HepG2 (cell line): ENCODE data around the gene EXOSC6. TPM values are rescaled to one million over a fixed set of nuclear protein-coding genes. Genes with fewer than 3 reads are reported as not detected.

Experiments
- ATRX ChIP-seq: sonication (generic); formaldehyde crosslinking; IDR thresholded peaks from 2 replicates; pipeline ENCODE4 v1.4.0; 2020; ENCODE audit warnings: missing genetic modification reagents, borderline replicate concordance
- BHLHE40 ChIP-seq: IDR thresholded peaks from 2 replicates; pipeline ENCODE4 v1.6.1; 2011; ENCODE audit warnings: low read length, improper control_type of control experiment
- CREM ChIP-seq, 2 experiments: sonication (generic) in 1 of 2; formaldehyde crosslinking in 1 of 2; IDR thresholded peaks; 2 replicates each; pipeline versions ENCODE4 v1.4.0 to v1.6.1; 2016 to 2020; ENCODE audit warnings: antibody characterized with exemption in 1 of 2, mild to moderate bottlenecking in 1 of 2, missing genetic modification reagents in 1 of 2
- GFI1 ChIP-seq: sonication (generic); formaldehyde crosslinking; IDR thresholded peaks from 2 replicates; pipeline ENCODE4 v1.5.0; 2020; ENCODE audit warnings: missing genetic modification reagents, mild to moderate bottlenecking, borderline replicate concordance
- KDM5B ChIP-seq: sonication (generic); formaldehyde crosslinking; IDR thresholded peaks from 2 replicates; pipeline ENCODE4 v1.4.0; 2020; ENCODE audit warnings: missing genetic modification reagents, mild to moderate bottlenecking, borderline replicate concordance
- LCORL ChIP-seq, 2 experiments: fragments of 450-650 bp in 1 of 2; sonication (generic) in 1 of 2; formaldehyde crosslinking in 1 of 2; IDR thresholded peaks; 2 replicates each; pipeline versions ENCODE4 v1.5.0 to v1.6.1; 2017 to 2020; ENCODE audit warnings: antibody characterized with exemption in 1 of 2, missing genetic modification reagents in 1 of 2
- MTF2 ChIP-seq: sonication (generic); formaldehyde crosslinking; IDR thresholded peaks from 2 replicates; pipeline ENCODE4 v1.5.0; 2020; ENCODE audit warnings: missing genetic modification reagents, borderline replicate concordance
- NFATC3 ChIP-seq: sonication (generic); formaldehyde crosslinking; IDR thresholded peaks from 2 replicates; pipeline ENCODE4 v1.5.1; 2020; ENCODE audit warnings: mild to moderate bottlenecking, missing genetic modification reagents
- SCMH1 ChIP-seq: sonication (generic); formaldehyde crosslinking; IDR thresholded peaks from 2 replicates; pipeline ENCODE4 v1.9.0; 2021; ENCODE audit warnings: missing genetic modification reagents, mild to moderate bottlenecking, borderline replicate concordance
- TAF1 ChIP-seq: sonication (generic); formaldehyde crosslinking; IDR thresholded peaks from 2 replicates; pipeline ENCODE4 v1.4.0; 2020; ENCODE audit warnings: missing genetic modification reagents
- ZBTB8A ChIP-seq: sonication (generic); formaldehyde crosslinking; IDR thresholded peaks from 2 replicates; pipeline ENCODE4 v1.4.0; 2020; ENCODE audit warnings: mild to moderate bottlenecking, low read depth, missing genetic modification reagents, borderline replicate concordance
- ZNF138 ChIP-seq: sonication (generic); formaldehyde crosslinking; IDR thresholded peaks from 2 replicates; pipeline ENCODE4 v1.5.0; 2020; ENCODE audit warnings: mild to moderate bottlenecking, low read depth, missing genetic modification reagents
- ZNF775 ChIP-seq: sonication (generic); formaldehyde crosslinking; IDR thresholded peaks from 2 replicates; pipeline ENCODE4 v1.4.0; 2020; ENCODE audit warnings: missing genetic modification reagents, mild to moderate bottlenecking, moderate library complexity, borderline replicate concordance
- ZNF792 ChIP-seq: IDR thresholded peaks from 2 replicates; pipeline ENCODE4 v1.6.1; 2016
- polyA plus RNA-seq, 8 experiments: library from polyadenylated mRNA; depleted of rRNA in 3 of 8; stranded (reverse) in 7 of 8; unstranded in 1 of 8; fragments of >200 nt; fragmentation: Illumina TruSeq in 4 of 8; extraction: Trizol in 4 of 8; gene quantifications; 2 replicates each; pipeline versions ENCODE4 v1.2.1 to v1.2.3, GENCODE V29; 2011 to 2016; ENCODE audit warnings: low read depth in 4 of 8, missing spikeins in 1 of 8, mixed read lengths in 1 of 8; ENCODE audit not compliant: insufficient read depth in 1 of 8
- total RNA-seq, 5 experiments: library from RNA; depleted of rRNA; stranded (reverse); fragments of >200 nt; fragmentation: Illumina TruSeq; extraction: Trizol; gene quantifications; 2 replicates each; pipeline ENCODE4 v1.2.3, GENCODE V29; 2016; ENCODE audit warnings: low read depth in 1 of 5
- TF ChIP-seq, protein P1 (sequence below), 2 experiments: sonication (generic) in 1 of 2; formaldehyde crosslinking in 1 of 2; IDR thresholded peaks; 2 replicates each; pipeline versions ENCODE4 v1.6.1 to v1.9.0; 2014 to 2022; ENCODE audit warnings: antibody characterized with exemption in 1 of 2, borderline replicate concordance in 1 of 2, inconsistent platforms in 1 of 2, low read depth in 1 of 2, missing genetic modification reagents in 1 of 2
- TF ChIP-seq, protein P2 (sequence below): sonication (generic); formaldehyde crosslinking; IDR thresholded peaks from 2 replicates; pipeline ENCODE4 v1.5.0; 2020; ENCODE audit warnings: mild to moderate bottlenecking, missing genetic modification reagents
- TF ChIP-seq, protein P3 (sequence below): sonication (generic); formaldehyde crosslinking; IDR thresholded peaks from 2 replicates; pipeline ENCODE4 v1.4.0; 2020; ENCODE audit warnings: missing genetic modification reagents

The EXOSC6 gene
- total and polyA plus RNA-seq, 2 of the 13 experiments (the other 11 are each of a cell fraction or from before 2014, with no cell fraction given), result 13.1 to 39.9 TPM

DNA sequence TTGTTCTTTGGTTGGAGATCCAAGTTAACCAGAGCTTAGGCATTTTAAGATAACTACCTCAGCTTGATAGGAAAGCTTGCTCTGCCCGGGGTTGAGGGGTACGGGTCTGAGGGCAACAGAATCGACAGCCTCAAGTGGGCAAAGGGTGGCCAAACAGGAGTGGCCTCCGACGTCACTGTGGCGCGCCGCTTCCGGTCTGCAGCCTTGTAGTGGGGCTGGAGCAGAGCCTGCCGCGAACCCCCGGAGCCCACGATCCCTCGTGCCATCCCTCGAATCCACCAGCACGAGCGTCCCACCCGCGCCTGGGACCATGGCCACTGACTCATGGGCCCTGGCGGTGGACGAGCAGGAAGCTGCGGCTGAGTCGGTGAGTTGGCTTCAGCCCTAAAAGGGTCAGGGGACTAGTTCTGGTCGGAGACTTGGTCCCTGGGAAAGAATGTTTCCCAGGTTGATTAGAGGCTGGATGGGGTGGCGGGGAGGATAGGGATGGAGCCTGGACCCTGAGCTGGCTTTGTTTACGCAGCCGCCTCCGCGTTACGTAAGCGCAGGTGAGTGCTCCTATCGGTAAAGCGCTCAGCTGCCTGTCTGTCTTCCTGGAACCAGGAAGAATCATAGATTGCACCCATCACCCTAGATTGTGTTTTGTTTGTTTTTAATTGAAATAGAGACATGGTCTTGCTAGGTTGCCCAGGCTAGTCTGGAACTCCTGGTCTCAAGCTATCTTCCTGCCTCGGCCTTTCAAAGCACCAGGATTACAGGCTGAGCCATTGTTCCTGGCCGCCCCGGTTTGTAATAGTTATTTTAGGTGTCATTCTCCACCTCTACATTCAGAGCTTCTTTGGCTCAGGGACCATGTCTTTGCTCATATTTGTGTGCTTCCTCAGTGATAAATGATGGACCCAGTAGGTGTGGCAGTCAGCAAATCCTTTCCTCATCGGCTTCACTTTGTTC, 47.5 kb upstream of the EXOSC6 start, which contains the start of gene DDX19B (continued):
- TF ChIP-seq, protein P1, sequence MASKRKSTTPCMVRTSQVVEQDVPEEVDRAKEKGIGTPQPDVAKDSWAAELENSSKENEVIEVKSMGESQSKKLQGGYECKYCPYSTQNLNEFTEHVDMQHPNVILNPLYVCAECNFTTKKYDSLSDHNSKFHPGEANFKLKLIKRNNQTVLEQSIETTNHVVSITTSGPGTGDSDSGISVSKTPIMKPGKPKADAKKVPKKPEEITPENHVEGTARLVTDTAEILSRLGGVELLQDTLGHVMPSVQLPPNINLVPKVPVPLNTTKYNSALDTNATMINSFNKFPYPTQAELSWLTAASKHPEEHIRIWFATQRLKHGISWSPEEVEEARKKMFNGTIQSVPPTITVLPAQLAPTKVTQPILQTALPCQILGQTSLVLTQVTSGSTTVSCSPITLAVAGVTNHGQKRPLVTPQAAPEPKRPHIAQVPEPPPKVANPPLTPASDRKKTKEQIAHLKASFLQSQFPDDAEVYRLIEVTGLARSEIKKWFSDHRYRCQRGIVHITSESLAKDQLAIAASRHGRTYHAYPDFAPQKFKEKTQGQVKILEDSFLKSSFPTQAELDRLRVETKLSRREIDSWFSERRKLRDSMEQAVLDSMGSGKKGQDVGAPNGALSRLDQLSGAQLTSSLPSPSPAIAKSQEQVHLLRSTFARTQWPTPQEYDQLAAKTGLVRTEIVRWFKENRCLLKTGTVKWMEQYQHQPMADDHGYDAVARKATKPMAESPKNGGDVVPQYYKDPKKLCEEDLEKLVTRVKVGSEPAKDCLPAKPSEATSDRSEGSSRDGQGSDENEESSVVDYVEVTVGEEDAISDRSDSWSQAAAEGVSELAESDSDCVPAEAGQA (IDR thresholded peaks at IDR 0.05; ENCODE audit: low read depth), result peak; percentile 82; the same call in 1 of the 2 replicates
- TF ChIP-seq, protein P1 (CRISPR knock-in tag; IDR thresholded peaks at IDR 0.05; ENCODE audit: borderline replicate concordance), result no peak
- TF ChIP-seq TAF1 (CRISPR knock-in tag) (peak; percentile 92), NFATC3 (CRISPR knock-in tag) (no peak), SCMH1 (CRISPR knock-in tag) (no peak), MTF2 (CRISPR knock-in tag) (peak; percentile 99), LCORL (IDR thresholded peaks at IDR 0.05) (no peak), LCORL (CRISPR knock-in tag; IDR thresholded peaks at IDR 0.05) (peak; percentile 96), BHLHE40 (peak; percentile 70), ZBTB8A (CRISPR knock-in tag) (no peak), ZNF138 (peak; percentile 98), ZNF775 (no peak), CREM (IDR thresholded peaks at IDR 0.05) (peak; percentile 98), CREM (CRISPR knock-in tag; IDR thresholded peaks at IDR 0.05) (peak; percentile 73), GFI1 (CRISPR knock-in tag) (peak; percentile 79; the same call in 1 of the 2 replicates), ATRX (CRISPR knock-in tag) (0 out of 2 replicates have a peak, but pooled peaks have one; percentile 37), ZNF792 (CRISPR knock-in tag) (peak; percentile 85), KDM5B (peak; percentile 99)
- TF ChIP-seq, protein P2, sequence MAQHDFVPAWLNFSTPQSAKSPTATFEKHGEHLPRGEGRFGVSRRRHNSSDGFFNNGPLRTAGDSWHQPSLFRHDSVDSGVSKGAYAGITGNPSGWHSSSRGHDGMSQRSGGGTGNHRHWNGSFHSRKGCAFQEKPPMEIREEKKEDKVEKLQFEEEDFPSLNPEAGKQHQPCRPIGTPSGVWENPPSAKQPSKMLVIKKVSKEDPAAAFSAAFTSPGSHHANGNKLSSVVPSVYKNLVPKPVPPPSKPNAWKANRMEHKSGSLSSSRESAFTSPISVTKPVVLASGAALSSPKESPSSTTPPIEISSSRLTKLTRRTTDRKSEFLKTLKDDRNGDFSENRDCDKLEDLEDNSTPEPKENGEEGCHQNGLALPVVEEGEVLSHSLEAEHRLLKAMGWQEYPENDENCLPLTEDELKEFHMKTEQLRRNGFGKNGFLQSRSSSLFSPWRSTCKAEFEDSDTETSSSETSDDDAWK (CRISPR knock-in tag), result no peak
- TF ChIP-seq, protein P3, sequence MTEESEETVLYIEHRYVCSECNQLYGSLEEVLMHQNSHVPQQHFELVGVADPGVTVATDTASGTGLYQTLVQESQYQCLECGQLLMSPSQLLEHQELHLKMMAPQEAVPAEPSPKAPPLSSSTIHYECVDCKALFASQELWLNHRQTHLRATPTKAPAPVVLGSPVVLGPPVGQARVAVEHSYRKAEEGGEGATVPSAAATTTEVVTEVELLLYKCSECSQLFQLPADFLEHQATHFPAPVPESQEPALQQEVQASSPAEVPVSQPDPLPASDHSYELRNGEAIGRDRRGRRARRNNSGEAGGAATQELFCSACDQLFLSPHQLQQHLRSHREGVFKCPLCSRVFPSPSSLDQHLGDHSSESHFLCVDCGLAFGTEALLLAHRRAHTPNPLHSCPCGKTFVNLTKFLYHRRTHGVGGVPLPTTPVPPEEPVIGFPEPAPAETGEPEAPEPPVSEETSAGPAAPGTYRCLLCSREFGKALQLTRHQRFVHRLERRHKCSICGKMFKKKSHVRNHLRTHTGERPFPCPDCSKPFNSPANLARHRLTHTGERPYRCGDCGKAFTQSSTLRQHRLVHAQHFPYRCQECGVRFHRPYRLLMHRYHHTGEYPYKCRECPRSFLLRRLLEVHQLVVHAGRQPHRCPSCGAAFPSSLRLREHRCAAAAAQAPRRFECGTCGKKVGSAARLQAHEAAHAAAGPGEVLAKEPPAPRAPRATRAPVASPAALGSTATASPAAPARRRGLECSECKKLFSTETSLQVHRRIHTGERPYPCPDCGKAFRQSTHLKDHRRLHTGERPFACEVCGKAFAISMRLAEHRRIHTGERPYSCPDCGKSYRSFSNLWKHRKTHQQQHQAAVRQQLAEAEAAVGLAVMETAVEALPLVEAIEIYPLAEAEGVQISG (CRISPR knock-in tag), result peak; percentile 83
